ENCODE results near the gene KRTAP5-4.

The KRTAP5-4 gene

DNA sequence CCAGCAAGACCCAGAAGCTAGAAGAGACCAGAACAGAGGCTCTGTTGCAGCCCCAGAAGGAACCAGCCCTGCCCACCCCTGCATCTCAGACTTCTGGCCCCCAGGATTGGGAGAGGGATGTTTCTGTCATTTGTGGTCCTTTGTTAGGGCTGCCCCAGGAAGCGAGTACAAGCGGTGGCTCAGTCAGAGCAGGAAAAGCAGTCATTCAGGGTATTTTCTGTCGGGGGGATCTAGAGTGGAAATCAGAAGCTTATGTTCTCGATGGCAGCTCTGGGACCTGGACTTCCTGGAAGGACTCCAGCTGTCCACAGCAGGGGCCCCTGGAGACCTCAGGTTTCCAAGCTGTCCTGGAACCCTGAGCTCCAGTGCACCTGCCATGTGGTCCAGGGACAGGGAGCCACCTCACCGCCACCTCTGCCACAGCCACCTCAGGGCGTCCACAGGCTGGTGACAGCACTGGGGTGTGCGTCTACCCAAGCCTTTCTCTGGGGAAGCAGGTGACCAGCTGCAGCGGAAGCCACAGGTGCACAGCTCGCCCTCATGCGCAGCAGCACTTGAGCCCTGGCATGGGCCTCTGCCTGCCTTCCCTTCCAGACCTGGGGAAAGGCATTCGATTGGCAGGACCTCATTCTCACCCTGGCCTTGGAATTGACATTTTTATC is 10.2 kb upstream of the KRTAP5-4 start:
- no peaks in the 10 kb centered on the region for H3K4me1 ChIP-seq (ENCODE audit: low read depth, poor library complexity, severe bottlenecking)
- H3K27me3 ChIP-seq (ENCODE audit: insufficient read depth, low read depth): peaks cover 83% of the 10 kb centered on the region
- H2AFZ ChIP-seq (ENCODE audit: low read depth): no peak overlapping the region
- H3K4me2 ChIP-seq: no peak overlapping the region
- H4K20me1 ChIP-seq (ENCODE audit: insufficient read depth): no peaks in the 10 kb centered on the region
- TF ChIP-seq, protein P1, sequence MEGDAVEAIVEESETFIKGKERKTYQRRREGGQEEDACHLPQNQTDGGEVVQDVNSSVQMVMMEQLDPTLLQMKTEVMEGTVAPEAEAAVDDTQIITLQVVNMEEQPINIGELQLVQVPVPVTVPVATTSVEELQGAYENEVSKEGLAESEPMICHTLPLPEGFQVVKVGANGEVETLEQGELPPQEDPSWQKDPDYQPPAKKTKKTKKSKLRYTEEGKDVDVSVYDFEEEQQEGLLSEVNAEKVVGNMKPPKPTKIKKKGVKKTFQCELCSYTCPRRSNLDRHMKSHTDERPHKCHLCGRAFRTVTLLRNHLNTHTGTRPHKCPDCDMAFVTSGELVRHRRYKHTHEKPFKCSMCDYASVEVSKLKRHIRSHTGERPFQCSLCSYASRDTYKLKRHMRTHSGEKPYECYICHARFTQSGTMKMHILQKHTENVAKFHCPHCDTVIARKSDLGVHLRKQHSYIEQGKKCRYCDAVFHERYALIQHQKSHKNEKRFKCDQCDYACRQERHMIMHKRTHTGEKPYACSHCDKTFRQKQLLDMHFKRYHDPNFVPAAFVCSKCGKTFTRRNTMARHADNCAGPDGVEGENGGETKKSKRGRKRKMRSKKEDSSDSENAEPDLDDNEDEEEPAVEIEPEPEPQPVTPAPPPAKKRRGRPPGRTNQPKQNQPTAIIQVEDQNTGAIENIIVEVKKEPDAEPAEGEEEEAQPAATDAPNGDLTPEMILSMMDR (conservative IDR thresholded peaks at IDR 0.05; ENCODE audit: low read depth, low read length): no peak
- no peaks in the 10 kb centered on the region for H3K36me3 ChIP-seq (ENCODE audit: insufficient read depth)
- H3K4me3 ChIP-seq (IDR thresholded peaks at IDR 0.05; ENCODE audit: insufficient read depth, low read depth, low read length): no peak overlapping the region
- no peak overlapping the region for H3K27ac ChIP-seq
- no peaks in the 10 kb centered on the region for H3K79me2 ChIP-seq (ENCODE audit: insufficient read depth, low read depth)
- no peak overlapping the region for H3K9ac ChIP-seq

- no peak overlapping the region for H2AFZ ChIP-seq (ENCODE audit: low read depth)
- no peaks in the 10 kb centered on the region for H4K20me1 ChIP-seq (ENCODE audit: insufficient read depth)
- no peaks in the 10 kb centered on the region for H3K36me3 ChIP-seq (ENCODE audit: insufficient read depth)
- H3K9ac ChIP-seq: no peak overlapping the region
- no peaks in the 10 kb centered on the region for H3K4me1 ChIP-seq (ENCODE audit: low read depth, poor library complexity, severe bottlenecking)
- H3K79me2 ChIP-seq (ENCODE audit: insufficient read depth, low read depth): no peaks in the 10 kb centered on the region
- no peak overlapping the region for H3K4me2 ChIP-seq
- TF ChIP-seq, protein P1 (conservative IDR thresholded peaks at IDR 0.05; ENCODE audit: low read depth, low read length): no peak
- peaks cover 83% of the 10 kb centered on the region for H3K27me3 ChIP-seq (ENCODE audit: insufficient read depth, low read depth)
- H3K4me3 ChIP-seq (IDR thresholded peaks at IDR 0.05; ENCODE audit: insufficient read depth, low read depth, low read length): no peak overlapping the region
- no peak overlapping the region for H3K27ac ChIP-seq
Measured at GRCh38 chr11:1631066-1631568, 9.2 kb upstream of the KRTAP5-4 start.

- H3K4me2 ChIP-seq: no peak overlapping the region
- no peak overlapping the region for H3K27ac ChIP-seq
- no peak overlapping the region for H3K9ac ChIP-seq
- H3K4me3 ChIP-seq (IDR thresholded peaks at IDR 0.05; ENCODE audit: insufficient read depth, low read depth, low read length): no peak overlapping the region
- TF ChIP-seq, protein P1 (conservative IDR thresholded peaks at IDR 0.05; ENCODE audit: low read depth, low read length): no peak
- no peaks in the 10 kb centered on the region for H3K79me2 ChIP-seq (ENCODE audit: insufficient read depth, low read depth)
- H4K20me1 ChIP-seq (ENCODE audit: insufficient read depth): no peaks in the 10 kb centered on the region
- H2AFZ ChIP-seq (ENCODE audit: low read depth): no peak overlapping the region
- no peaks in the 10 kb centered on the region for H3K4me1 ChIP-seq (ENCODE audit: low read depth, poor library complexity, severe bottlenecking)
- no peaks in the 10 kb centered on the region for H3K36me3 ChIP-seq (ENCODE audit: insufficient read depth)
- peaks cover 85% of the 10 kb centered on the region for H3K27me3 ChIP-seq (ENCODE audit: insufficient read depth, low read depth)
Measured at GRCh38 chr11:1630271-1630670, 8.3 kb upstream of the KRTAP5-4 start.

DNA sequence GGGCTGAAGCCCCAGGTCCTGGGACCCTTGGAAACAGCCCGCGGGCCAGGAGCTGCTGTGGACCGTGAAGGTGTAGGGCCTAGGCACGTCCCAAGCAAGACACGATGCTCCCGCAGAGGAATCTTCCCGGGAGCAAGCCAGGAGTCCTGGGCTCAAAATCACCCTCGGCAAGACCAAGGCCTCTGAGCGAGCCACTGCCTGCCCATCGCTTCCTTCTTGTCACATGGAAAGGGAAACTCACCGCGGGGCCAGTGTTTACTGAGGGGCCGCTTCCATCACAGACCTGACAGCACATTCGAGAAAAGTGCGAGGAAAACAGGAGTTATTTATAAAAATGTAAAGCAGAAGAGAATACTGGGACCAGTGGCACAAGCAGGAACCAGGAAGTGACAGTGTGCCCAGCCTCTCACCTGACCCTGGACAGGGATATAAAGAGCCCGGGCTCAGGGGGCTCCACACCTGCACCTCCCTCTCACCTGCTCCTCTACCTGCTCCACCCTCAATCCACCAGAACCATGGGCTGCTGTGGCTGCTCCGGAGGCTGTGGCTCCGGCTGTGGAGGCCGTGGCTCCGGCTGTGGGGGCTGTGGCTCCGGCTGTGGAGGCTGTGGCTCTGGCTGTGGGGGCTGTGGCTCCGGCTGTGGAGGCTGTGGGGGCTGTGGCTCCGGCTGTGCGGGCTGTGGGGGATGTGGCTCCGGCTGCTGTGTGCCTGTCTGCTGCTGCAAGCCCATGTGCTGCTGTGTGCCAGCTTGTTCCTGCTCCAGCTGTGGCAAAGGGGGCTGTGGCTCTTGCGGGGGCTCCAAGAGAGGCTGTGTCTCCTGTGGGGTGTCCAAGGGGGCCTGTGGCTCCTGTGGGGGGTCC is 7.6 kb upstream of the KRTAP5-4 start, which contains the start of gene KRTAP5-5:
Gene KRTAP5-5, plus strand, starts transcription at position 450 of the 860 bp plus-strand sequence. Its CDS starts 66 bp downstream, at position 516.
- Histone ChIP-seq H4K20me1 (ENCODE audit: insufficient read depth) (no peaks in the 10 kb centered on the region), H3K27ac (no peak within 1 kb of the TSS), H3K4me1 (ENCODE audit: low read depth, poor library complexity, severe bottlenecking) (no peaks in the 10 kb centered on the region), H3K27me3 (ENCODE audit: insufficient read depth, low read depth) (peaks cover 87% of the 10 kb centered on the region), H3K36me3 (ENCODE audit: insufficient read depth) (no peaks in the 10 kb centered on the region), H2AFZ (ENCODE audit: low read depth) (no peak within 1 kb of the TSS), H3K4me3 (IDR thresholded peaks at IDR 0.05; ENCODE audit: insufficient read depth, low read depth, low read length) (no peak within 1 kb of the TSS), H3K9ac (no peak within 1 kb of the TSS), H3K4me2 (no peak within 1 kb of the TSS), H3K79me2 (ENCODE audit: insufficient read depth, low read depth) (no peaks in the 10 kb centered on the region)
- TF ChIP-seq, protein P1 (conservative IDR thresholded peaks at IDR 0.05; ENCODE audit: low read depth, low read length): no peak

Data from KMS-11 (cell line).